ENCODE results near the gene SLC66A3.

The SLC66A3 gene

DNA sequence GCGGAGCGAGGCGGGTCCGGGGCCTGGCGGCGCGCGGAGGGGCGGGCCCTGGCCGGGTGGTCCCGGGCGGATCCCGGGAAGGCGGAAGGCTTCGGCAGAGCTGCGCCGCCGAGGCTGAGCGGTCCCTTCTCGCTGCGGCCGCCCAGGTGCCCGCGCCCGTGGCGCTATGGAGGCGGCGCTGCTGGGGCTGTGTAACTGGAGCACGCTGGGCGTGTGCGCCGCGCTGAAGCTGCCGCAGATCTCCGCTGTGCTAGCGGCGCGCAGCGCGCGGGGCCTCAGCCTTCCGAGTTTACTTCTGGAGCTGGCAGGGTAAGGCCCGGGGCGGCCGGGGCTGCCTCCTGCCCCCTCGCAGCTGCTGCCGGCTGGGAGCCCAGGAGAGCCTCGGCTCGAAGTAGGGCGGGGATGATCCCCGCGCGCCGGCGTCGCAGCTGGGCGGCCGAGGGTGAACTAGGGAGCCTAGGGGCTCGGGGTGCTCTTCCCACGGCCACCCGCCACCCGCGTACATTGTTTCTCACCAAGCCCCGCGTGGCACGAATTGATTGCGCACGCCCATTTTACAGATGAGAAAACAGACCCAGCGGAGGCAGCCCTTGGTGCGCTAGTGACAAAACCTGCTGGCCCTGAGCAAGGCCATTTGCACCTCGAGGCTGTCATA lies at the start of gene SLC66A3:
Gene SLC66A3 (plus strand): TSS at position 87 of the 655 bp plus-strand sequence. CDS start 80 bp downstream, at position 167.
- DNase-seq (ENCODE audit: low read depth in 2 of 2): no peak

- no peak for DNase-seq (ENCODE audit: low read depth in 2 of 2)
Measured at GRCh38 chr2:11109002-11109401, 46.3 kb upstream of the SLC66A3 start.

DNA sequence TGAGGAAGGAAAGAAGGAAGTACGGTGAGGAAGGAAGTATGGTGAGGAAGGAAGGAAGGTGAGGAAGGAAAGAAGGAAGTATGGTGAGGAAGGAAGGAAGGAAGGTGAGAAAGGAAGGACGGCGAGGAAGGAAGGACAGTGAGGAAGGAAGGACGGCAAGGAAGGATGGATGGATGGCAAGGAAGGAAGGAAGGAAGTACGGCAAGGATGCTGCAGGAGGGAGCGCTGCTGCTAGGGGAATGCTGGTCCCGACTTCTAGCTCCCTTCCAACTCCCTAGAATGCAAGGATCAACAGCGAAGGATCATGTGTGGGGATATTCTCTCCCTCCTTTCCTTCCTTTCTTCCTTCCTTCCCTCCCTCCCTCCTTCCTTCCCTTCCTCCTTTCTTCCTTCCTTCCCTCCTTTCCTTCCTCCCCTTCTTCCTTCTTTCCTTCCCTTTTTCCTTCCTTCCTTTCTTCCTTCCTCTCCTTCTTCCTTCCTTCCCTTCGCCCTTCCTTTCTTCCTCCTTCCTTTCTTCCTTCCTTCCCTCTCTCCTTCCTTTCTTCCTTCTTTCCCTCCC lies 42.3 kb upstream of the SLC66A3 start:
- no peak for DNase-seq (ENCODE audit: low read depth in 2 of 2)

- DNase-seq (ENCODE audit: low read depth in 2 of 2): no peak
Measured at GRCh38 chr2:11117776-11118175, 37.5 kb upstream of the SLC66A3 start.

DNA sequence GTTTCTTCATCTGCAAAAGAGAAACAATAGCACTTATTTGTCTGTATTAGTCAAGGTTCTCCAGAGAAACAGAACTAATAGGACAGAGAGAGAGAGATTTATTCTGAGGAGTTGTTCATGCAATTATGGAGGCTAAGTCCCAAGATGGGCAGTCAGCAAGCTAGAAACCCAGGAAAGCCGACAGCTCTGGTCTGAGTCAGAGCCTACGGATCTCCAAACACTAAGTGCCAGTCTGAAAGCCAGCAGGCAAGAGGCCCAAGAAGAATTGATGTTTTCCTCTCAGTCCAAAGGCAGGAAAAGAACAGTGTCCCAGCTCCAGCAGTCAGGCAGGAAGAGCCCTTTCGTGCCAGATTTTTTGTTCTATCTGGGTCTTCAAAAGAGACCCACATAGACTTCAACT lies 36.5 kb upstream of the SLC66A3 start:
- no peak for DNase-seq (ENCODE audit: low read depth in 2 of 2)

DNA sequence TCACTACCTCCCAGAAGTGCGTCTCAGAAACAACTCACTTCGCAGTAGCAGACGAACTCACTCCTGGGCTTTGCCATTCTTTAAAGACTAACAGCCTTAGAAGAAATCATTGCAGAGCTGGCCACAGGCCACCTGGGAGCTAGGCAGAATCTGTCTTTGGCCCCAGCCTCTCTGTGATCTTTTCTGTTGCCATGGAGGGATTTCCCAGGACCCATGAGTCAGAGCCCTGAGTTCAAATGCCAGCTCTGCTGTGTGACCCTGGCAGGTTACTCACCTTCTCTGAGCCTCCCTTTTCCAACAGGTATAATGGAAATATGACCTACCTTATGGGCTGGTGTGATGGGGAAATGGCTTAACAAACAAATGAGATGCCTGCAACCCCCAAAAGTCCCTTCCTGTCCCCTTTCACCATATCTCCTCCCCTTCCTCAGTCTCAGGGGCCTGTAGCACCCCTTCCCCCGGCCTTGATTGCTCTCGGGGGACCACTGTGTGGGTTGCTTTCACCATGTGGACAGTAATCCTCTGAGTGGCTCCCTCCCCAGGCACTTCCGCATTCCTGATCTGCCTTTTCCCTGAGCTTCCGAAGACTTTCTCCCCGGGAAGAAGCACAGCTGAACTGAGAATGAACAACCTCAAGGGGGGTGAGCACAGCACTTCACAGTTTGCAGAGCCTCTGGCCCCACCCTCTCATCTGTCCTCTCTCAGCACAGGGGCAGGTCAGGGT lies 34.0 kb upstream of the SLC66A3 start:
- DNase-seq (ENCODE audit: low read depth in 2 of 2): no peak

DNA sequence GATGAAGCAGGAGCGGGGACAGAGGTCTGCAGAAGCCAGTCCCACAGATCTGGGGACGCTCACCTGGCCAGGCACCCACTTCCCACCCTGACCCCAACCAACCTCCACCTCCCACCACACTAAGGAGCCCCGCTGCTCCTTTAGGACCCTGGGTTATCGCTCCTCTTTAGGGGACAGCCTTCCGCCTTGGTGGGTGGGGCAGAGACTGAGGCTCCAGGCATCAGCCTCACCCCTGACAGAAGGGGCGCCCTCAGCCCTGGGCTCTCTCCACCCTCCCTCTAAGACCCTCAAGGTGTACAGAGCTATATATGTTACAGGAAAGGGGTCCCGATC lies 33.5 kb upstream of the SLC66A3 start:
- DNase-seq (ENCODE audit: low read depth in 2 of 2): no peak

GRCh38 chr2:11122380-11122779 lies 32.9 kb upstream of the SLC66A3 start:
- no peak for DNase-seq (ENCODE audit: low read depth in 2 of 2)

- DNase-seq (ENCODE audit: low read depth in 2 of 2): no peak
Measured at GRCh38 chr2:11123001-11123809, 32.1 kb upstream of the SLC66A3 start.

- peak; percentile 54 to 77 for DNase-seq (ENCODE audit: low read depth in 2 of 2)
Measured at GRCh38 chr2:11123856-11124759, 31.2 kb upstream of the SLC66A3 start.

GRCh38 chr2:11124760-11125068 lies 30.6 kb upstream of the SLC66A3 start:
- no peak for DNase-seq (ENCODE audit: low read depth in 2 of 2)

- DNase-seq (ENCODE audit: low read depth in 2 of 2): no peak
Measured at GRCh38 chr2:11127761-11128160, 27.5 kb upstream of the SLC66A3 start.

- DNase-seq (ENCODE audit: low read depth in 2 of 2): no peak
Measured at GRCh38 chr2:11128243-11128951, 26.9 kb upstream of the SLC66A3 start.

- peak; percentile 37 to 63 for DNase-seq (ENCODE audit: low read depth in 2 of 2)
Measured at GRCh38 chr2:11129598-11130449, 25.4 kb upstream of the SLC66A3 start.

- no peak for DNase-seq (ENCODE audit: low read depth in 2 of 2)
Measured at GRCh38 chr2:11131166-11131920, 23.9 kb upstream of the SLC66A3 start.

DNA sequence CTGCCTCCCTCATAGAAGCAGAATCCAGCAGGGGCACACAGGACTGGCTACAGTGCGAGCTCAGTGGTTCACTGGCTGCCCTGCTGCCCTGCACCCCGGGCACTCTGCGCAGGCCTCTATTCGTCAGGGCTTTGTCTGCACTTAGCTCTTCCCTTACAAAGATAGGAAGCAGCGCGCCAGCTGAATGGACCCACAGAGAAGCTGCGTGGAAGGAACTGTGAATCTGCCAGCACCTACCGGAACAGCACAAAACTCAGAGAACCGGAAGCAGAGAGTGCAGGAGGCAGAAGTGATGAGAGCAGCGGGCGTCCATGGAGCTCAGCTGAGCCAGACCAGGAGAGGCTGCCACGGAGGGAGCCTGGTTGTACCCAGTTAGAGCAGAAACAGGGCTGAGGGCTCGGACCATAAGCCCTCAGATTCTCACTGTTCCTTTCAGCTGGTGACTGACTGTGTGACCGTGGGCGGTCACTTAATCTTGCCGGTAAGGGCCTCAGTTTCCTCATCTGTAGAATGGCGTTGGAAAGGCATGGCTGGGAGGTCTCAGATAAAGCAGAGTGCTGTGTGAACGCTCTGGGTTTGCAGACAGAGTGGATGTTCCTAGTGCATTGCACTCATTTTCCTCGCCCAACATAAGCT lies 23.1 kb upstream of the SLC66A3 start:
- DNase-seq (ENCODE audit: low read depth in 2 of 2): no peak

DNA sequence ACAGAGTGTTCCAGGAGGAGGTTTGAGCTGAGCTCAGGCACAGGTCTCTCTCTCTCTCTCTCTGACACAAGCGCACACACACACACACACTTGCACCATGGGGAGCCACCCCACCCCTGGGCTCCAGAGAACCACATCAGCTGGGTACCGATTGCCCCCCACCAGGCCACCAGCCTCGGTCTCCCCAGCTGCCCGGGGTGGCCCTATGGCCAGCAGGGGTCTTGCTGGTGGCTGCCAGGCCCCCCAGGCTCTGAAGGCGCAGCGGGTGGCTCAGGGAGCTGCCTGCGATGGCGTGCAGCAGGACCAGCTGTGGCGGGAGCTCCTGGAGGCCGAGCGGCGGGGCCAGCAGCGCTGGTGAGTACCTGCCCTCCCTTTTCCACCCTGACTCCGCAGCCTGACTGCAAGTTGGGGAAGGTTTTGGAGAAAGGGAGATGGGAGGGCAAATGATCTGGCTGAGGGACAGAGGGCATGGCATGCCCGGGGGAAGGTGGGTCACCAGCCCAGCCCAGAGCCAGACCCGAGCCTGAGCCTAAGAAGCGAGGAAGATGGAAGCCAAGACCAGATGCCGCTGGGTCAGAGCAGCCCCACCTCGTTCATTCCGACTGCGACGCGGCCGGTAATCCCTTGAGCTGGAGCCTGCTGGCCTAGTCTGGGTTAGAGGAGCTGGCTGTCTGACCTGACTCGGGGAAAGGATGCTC lies 21.9 kb upstream of the SLC66A3 start:
- DNase-seq (ENCODE audit: low read depth in 2 of 2): no peak

DNA sequence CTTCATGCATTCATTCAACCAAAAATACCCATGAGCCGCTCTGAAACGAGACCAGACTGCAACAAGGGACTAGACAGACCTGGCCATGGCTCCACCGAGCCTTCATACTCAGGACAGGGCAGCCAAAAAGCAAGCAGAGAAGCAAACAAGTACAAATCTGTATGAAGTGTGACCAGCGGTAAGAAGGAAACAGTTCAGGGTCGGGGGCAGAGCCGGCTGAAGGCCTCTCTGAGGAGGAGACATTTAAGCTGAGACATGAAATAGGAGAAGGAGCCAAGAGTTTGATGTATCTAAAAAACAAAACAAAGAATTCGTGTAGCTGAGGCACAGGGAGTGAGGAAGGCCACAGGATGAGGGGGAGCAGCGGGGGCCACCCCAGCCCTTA lies 21.3 kb upstream of the SLC66A3 start:
- DNase-seq (ENCODE audit: low read depth in 2 of 2): no peak
